HG03571 (cell line): ENCODE data around the gene DYRK1A.
"Not testable (repeated sequence)": the region's sequence is repeated elsewhere in the genome, so short reads cannot be mapped to it uniquely, and the experiment has no call there.

ENCODE experiments used
- ATAC-seq: cut with Tn5 transposase; IDR thresholded peaks from one replicate; pipeline ENCODE4 v1.9.1; 2021; ENCODE audit not compliant: unreplicated experiment

The DYRK1A gene

GRCh38 chr21:37366482-37367316 is at the start of gene DYRK1A:
Gene DYRK1A, plus strand, starts transcription at chr21:37366773. Its CDS starts 53,602 bp downstream, at chr21:37420375.
- ATAC-seq = peak; percentile 58

- no peak for ATAC-seq
Observed at GRCh38 chr21:37319551-37319950, 47.0 kb upstream of the DYRK1A start.

GRCh38 chr21:37322084-37322483 is 44.5 kb upstream of the DYRK1A start:
- no peak for ATAC-seq

DNA sequence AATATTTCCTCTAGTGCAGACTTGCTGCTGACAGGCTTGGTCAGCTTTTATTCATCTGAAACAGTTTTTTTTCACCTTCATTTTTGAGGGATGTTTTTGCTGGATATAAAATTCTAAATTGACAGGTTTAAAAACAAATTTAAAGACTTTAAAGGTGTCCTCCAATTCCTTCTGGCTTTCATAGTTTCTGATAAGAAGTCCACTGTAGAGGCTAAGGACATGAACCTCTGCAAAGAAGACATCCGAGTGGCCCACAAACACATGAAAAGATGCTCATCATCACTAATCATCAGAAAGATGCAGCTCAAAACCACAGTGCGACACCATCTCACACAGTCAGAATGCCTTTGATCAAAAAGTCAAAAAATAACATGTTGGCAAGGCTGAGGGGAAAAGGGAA is 42.0 kb upstream of the DYRK1A start:
- no peak for ATAC-seq

GRCh38 chr21:37328147-37328546 is 38.4 kb upstream of the DYRK1A start:
- ATAC-seq = not testable (repeated sequence)

GRCh38 chr21:37331411-37331810 is 35.2 kb upstream of the DYRK1A start:
- no peak for ATAC-seq

DNA sequence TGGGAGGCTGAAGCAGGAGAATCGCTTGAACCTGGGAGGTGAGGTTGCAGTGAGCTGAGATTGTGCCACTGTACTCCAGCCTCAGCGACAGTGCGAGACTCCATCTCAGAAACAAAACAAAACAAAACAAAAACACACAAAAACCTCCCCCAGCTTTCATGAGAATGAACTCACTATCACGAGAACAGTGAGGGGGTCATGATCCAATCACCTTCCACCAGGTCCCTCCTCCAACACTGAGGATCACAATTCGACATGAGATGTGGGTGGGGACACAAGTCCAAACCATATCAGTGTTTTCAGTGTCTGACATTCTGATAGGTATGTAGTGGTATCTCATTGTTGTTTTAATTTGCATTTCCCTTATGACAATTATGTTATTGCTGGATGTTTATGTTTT is 31.5 kb upstream of the DYRK1A start:
- ATAC-seq = no peak

GRCh38 chr21:37337179-37337578 is 29.4 kb upstream of the DYRK1A start:
- no peak for ATAC-seq

DNA sequence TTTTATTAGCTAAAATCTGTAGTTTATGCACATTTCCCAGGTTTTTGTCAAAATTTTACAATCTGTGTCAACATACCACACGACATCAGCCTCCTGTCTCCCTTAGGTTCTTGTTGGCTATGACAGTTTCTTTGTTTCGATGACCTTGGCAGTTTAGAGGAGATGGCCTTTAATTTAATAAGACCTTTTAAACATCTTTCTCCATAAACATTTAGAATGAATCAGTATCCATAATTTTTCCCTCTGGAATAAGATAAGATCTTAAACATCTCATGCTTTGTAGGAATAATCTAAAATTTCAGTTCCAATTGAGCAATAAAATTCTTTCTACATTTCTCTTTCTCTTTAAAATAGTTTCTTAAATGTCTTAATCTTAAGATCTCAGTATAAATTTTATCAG is 28.7 kb upstream of the DYRK1A start:
- no peak for ATAC-seq

- ATAC-seq = no peak
Observed at GRCh38 chr21:37338671-37339551, 27.7 kb upstream of the DYRK1A start.

DNA sequence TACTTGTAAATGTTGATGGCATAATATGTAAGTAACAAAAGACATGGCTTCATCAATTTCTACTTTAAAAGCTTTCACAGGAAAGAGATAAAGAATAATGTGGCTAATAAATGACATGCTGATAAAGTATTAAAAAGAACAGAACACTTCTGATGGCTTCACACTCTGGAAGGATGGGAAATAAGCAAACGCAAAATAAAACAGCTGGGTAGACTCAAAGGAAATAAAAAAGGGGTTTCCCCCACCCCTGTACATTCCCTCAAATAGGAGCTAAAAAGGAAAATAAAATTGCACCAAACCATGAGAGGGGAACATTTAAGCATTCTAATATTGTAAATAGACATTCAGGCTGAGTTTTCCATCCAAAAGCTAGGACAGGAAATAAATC is 27.0 kb upstream of the DYRK1A start:
- ATAC-seq = no peak

DNA sequence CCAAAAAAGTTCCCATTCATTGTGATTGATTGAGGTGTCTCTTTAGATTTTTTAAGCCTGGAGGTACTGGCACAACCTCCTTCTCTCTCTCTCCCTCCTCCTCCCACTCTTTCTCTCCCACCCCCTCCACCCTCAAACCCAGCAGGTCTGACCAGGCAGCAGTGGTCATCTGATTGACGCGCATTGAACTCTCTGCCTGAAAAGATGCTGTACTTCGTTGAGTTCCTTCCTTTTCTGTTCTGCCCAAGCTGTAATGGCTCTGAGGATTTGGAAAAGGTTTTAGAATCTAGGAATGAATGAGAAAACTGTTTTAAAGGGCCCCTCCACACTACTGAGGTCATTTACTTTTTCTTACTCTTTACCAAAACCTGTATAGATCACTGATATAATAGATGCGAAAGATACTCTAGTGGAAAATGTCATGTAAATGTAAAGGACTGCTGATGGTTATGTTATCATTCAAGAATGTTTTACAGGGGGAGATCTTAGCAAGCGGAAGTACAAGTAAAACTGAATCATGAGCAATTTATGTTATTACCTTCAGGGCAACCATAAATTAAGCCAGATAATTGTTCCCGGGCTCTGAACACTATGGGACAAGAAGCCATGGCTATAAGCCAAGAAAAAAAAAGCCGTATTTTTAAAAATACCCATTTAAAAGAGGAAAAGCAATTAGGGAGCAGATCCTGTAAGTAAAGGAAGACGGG is 25.2 kb upstream of the DYRK1A start:
- no peak for ATAC-seq

DNA sequence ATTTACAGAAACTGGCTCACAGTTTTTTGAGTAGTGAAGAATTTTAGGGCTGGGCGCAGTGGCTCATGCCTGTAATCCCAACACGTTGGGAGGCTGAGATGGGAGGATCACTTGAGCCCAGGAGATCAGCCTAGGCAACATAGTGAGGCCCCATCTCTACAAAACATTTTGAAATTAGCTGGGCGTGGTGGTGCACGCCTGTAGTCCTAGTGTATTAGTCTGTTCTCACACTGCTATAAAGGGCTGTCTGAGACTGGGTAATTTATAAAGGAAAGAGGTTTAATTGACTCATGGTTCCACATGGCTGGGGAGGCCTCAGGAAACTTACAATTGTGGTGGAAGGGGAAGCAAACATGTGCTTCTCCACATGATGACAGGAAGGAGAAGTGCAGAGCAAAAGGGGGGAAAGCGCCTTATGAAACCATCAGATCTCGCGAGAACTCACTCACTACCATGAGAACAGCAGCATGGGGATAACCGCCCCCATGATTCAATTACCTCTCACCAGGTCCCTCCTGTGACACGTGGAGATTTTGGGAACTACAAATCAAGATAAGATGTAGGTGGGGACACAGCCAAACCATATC is 24.4 kb upstream of the DYRK1A start:
- no peak for ATAC-seq

DNA sequence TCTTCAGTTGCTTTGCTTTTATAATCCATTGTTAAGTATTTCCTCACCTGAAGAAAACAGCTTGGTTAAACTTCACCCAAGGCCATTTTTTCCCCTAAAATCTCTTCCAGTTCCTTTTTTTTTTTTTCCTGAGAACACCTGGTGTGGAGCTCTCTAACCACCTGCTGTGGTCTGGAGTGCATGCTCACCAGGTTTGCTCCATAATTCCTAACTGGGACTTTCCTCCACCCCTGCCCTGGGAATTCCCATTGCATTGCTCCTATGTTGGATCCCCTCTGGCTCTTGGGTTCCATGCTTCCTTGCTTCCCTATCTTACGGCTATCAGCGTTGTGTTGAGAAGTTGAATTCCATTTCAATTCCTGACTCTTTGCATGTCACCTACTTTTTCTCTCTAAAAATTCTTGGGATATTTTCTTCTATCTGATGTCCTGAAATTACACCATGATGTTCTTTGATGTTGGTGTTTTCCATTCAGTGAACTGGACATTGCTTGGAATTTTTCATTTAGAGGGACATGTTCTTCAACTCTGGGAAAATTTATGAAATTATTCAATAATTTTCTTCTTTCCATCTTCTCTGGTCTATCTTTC is 19.6 kb upstream of the DYRK1A start:
- no peak for ATAC-seq

DNA sequence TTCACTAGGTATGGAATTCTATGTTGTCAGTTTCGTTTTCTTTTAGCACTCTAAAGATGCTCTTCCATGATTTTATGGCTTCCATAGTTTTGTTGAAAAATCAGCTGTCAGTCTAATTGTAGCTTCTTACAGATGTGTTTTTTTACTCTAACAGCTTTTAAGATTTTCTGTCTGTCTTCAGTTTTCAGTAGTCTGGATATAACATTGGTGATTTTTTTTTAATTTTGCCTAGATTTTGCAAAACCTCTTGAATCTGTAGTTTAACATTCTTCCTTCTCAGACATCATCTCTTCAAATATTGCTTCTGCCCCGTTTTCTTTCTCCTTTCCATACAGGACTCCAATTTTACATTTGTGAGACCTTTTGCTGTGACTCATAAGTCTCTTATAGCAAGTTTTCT is 17.9 kb upstream of the DYRK1A start:
- ATAC-seq = no peak

- ATAC-seq = no peak
Observed at GRCh38 chr21:37350472-37350871, 16.1 kb upstream of the DYRK1A start.

DNA sequence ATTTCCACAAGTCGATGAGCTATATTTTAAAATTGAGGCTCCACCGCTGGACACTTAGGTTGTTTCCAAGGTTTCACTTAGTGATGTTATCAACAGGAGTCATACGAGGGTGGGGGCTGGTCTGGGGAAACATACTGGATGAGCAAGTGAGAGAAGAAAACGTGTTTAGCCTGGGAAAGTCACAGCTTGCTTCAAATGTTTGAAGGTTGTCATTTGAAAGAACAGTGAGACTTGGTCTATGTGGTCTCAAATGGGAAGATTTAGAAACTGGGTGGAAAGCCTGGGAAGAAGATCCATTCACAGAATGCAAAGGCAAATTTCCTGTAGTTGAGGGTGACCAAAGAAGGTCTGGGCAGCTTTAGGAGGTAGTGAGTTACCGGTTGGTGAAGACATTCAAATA is 9.9 kb upstream of the DYRK1A start:
- no peak for ATAC-seq

- ATAC-seq = no peak
Observed at GRCh38 chr21:37357691-37358090, 8.9 kb upstream of the DYRK1A start.

GRCh38 chr21:37358397-37358796 is 8.2 kb upstream of the DYRK1A start:
- no peak for ATAC-seq

DNA sequence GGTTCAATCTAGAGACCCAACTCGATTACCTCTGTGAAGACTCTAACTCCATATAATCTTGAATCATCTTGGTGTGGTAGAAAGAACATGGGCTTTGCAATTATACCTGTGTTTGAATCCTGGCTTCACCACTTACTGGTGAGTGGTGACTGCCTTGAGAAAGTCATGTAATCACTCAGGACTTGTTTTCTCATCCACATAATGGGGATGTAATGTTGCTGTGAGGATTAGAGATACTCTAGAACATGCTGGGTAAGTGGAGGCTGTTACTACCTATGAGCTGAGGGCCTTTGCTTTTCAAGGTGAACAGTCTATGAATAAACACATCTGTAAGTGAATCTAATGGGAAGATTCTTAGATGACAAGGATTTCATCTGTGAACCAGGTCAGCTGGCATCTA is 2.6 kb upstream of the DYRK1A start:
- no peak for ATAC-seq

DNA sequence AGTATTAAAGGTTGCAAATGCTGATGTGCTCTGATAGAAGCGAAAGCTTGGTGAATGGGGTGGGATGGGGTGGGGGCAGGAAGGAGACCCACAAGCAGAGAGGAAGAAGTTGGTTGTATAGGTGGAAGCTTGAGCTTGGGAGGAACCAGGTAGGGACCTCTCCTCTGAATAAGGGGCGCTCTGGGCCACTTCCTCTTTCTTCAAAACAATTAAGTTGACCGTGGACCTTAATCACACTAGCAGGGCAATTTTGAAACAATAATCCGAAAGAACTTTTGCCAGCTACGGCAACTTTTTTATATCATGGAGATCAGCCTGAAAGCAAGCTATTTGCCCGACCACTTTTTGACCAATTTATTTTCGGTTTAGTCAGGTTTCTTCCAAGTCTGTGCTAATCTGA is 1.9 kb upstream of the DYRK1A start:
- no peak for ATAC-seq
